ENCODE measurements around the gene SLC41A2. TPM values are rescaled to one million over a fixed set of nuclear protein-coding genes. Genes with fewer than 3 reads are reported as not detected.

The SLC41A2 gene
- total and polyA plus RNA-seq, 2 donors (not counting 1 experiment from before 2014, with no cell fraction given) = 0.51 to 13.0 TPM

GRCh38 chr12:104960464-104960863 is 2.4 kb upstream of the SLC41A2 start:
- Histone ChIP-seq H3K4me1 (ENCODE audit: control insufficient read depth in 2 of 2, insufficient read depth in 2 of 2, low read length in 2 of 2) (peaks cover 13 to 16% of the 10 kb centered on the region in 2 donors), H4K20me1 (ENCODE audit: control insufficient read depth, insufficient read depth, low read length, poor library complexity, severe bottlenecking) (no peaks in the 10 kb centered on the region), H3K36me3 (replicated peaks in 1 of 2; ENCODE audit: control extremely low read depth in 1 of 2, control insufficient read depth in 1 of 2, extremely low read depth in 1 of 2, insufficient read depth in 2 of 2, low read length in 1 of 2) (no peaks in the 10 kb centered on the region), H3K4me2 (replicated peaks; ENCODE audit: low read depth, low read length, poor library complexity, severe bottlenecking) (no peak overlapping the region), H3K27me3 (replicated peaks in 1 of 4; ENCODE audit: control extremely low read depth in 1 of 4, control insufficient read depth in 3 of 4, insufficient read depth in 4 of 4, low read length in 3 of 4) (peaks cover 0 to 2% (median 0%) of the 10 kb centered on the region in 4 experiments), H3K27ac (ENCODE audit: low read length in 2 of 2) (no peak overlapping the region), H3K79me2 (ENCODE audit: control insufficient read depth, insufficient read depth, low read length) (no peaks in the 10 kb centered on the region), H3K4me3 (ENCODE audit: control extremely low read depth in 1 of 5, extremely low read depth in 1 of 5, insufficient read depth in 1 of 5, low read depth in 2 of 5, low read length in 4 of 5) (no peak overlapping the region), H2AFZ (ENCODE audit: insufficient read depth, low read depth, low read length, poor library complexity, severe bottlenecking) (no peak overlapping the region), H3K9ac (ENCODE audit: low read length) (no peak overlapping the region), H3K9me3 (ENCODE audit: control extremely low read depth in 1 of 3, control insufficient read depth in 2 of 3, insufficient read depth in 1 of 3, low read length in 2 of 3) (no peaks in the 10 kb centered on the region)
- Mint-ChIP-seq H3K27me3 (peaks cover 13% of the 10 kb centered on the region), H3K27ac (no peak overlapping the region), H3K9me3 (ENCODE audit: insufficient read depth) (no peaks in the 10 kb centered on the region), H3K4me3 (no peak overlapping the region), H3K4me1 (peaks cover 23% of the 10 kb centered on the region)
- ChIA-PET POLR2A (no interaction called here), CTCF (interaction anchor here (2.1 to 3.4 kb wide), 2 partner anchors 90 to 92 kb away, joined by 6 to 20 read pairs; no protein-coding TSS in a partner anchor)
- ATAC-seq (ENCODE audit: low read depth) = no peak
- intact Hi-C loops (cut with micrococcal nuclease) = no loop called here
- no peak for DNase-seq
- 100% methylated on average over 4 of the region's 4 CpGs for WGBS (ENCODE audit: insufficient coverage)
- TF ChIP-seq EZH2 (IDR thresholded peaks at IDR 0.05; ENCODE audit: borderline replicate concordance, insufficient read depth, low read depth, low read length, poor library complexity, severe bottlenecking) = no peak
- no peak for TF ChIP-seq CTCF (IDR thresholded peaks at IDR 0.05)

- intact Hi-C loops (cut with micrococcal nuclease) = loop anchor here (5.0 to 10.0 kb wide), 6 partner anchors 148 to 745 kb away; partner anchors contain the start of genes CHST11, TXNRD1 and WASHC4
- no peaks in the 10 kb centered on the region for H3K9me3 Mint-ChIP-seq (ENCODE audit: insufficient read depth)
- peak overlapping the region; percentile 95 for H3K4me3 Mint-ChIP-seq
- no peak overlapping the region for H3K27ac Mint-ChIP-seq
- Histone ChIP-seq H3K36me3 (replicated peaks in 1 of 2; ENCODE audit: control extremely low read depth in 1 of 2, control insufficient read depth in 1 of 2, extremely low read depth in 1 of 2, insufficient read depth in 2 of 2, low read length in 1 of 2) (no peaks in the 10 kb centered on the region), H3K27ac (ENCODE audit: low read length in 2 of 2) (no peak overlapping the region), H3K79me2 (ENCODE audit: control insufficient read depth, insufficient read depth, low read length) (no peaks in the 10 kb centered on the region), H3K9me3 (ENCODE audit: control extremely low read depth in 1 of 3, control insufficient read depth in 2 of 3, insufficient read depth in 1 of 3, low read length in 2 of 3) (no peaks in the 10 kb centered on the region), H2AFZ (ENCODE audit: insufficient read depth, low read depth, low read length, poor library complexity, severe bottlenecking) (no peak overlapping the region), H4K20me1 (ENCODE audit: control insufficient read depth, insufficient read depth, low read length, poor library complexity, severe bottlenecking) (no peaks in the 10 kb centered on the region), H3K9ac (ENCODE audit: low read length) (no peak overlapping the region), H3K4me1 (ENCODE audit: control insufficient read depth in 2 of 2, insufficient read depth in 2 of 2, low read length in 2 of 2) (peaks cover 13 to 16% of the 10 kb centered on the region in 2 donors), H3K4me3 (ENCODE audit: control extremely low read depth in 1 of 5, extremely low read depth in 1 of 5, insufficient read depth in 1 of 5, low read depth in 2 of 5, low read length in 4 of 5) (no peak overlapping the region), H3K27me3 (replicated peaks in 1 of 4; ENCODE audit: control extremely low read depth in 1 of 4, control insufficient read depth in 3 of 4, insufficient read depth in 4 of 4, low read length in 3 of 4) (peaks cover 0 to 2% (median 0%) of the 10 kb centered on the region in 4 experiments), H3K4me2 (replicated peaks; ENCODE audit: low read depth, low read length, poor library complexity, severe bottlenecking) (peak overlapping the region; percentile 81)
- WGBS (ENCODE audit: insufficient coverage) = 90% methylated on average over 2 of the region's 2 CpGs
- ChIA-PET CTCF (interaction anchor here (0.6 to 3.4 kb wide), 13 partner anchors 8 to 592 kb away, joined by 3 to 20 read pairs (median 5); no protein-coding TSS in a partner anchor), POLR2A (interaction anchor here (0.6 to 2.2 kb wide), 3 partner anchors 16 to 526 kb away, joined by 3 to 7 read pairs (median 6); no protein-coding TSS in a partner anchor)
- peaks cover 13% of the 10 kb centered on the region for H3K27me3 Mint-ChIP-seq
- TF ChIP-seq CTCF (IDR thresholded peaks at IDR 0.05) = no peak
- TF ChIP-seq EZH2 (IDR thresholded peaks at IDR 0.05; ENCODE audit: borderline replicate concordance, insufficient read depth, low read depth, low read length, poor library complexity, severe bottlenecking) = no peak
- H3K4me1 Mint-ChIP-seq = peaks cover 23% of the 10 kb centered on the region
- no peak for DNase-seq
- no peak for ATAC-seq (ENCODE audit: low read depth)
Measured at GRCh38 chr12:104959335-104959841, 1.3 kb upstream of the SLC41A2 start.
